ENCODE results near the gene STRN3. TPM values are rescaled to one million over a fixed set of nuclear protein-coding genes. Genes with fewer than 3 reads are reported as not detected.
"Not testable (repeated sequence)": the region's sequence is repeated elsewhere in the genome, so short reads cannot be mapped to it uniquely, and the experiment has no call there.

Gene STRN3
- total RNA-seq, 6 experiments from 2014 or later, result 19.5 to 28.0 (median 21.5) TPM

- H3K27me3 ChIP-seq, result no peaks in the 10 kb centered on the region
- intact Hi-C loops (cut with DNase I), result no loop called here
- no peak for ATAC-seq
- WGBS (ENCODE audit: insufficient coverage, low coverage, low lambda C conversion rate, missing lambda C conversion rate), result 91% methylated on average over 8 of the region's 8 CpGs
- H3K27ac ChIP-seq, result no peak overlapping the region
- H3K4me3 ChIP-seq, result no peak overlapping the region
- no peak for TF ChIP-seq POLR2A (IDR thresholded peaks at IDR 0.05)
- TF ChIP-seq CTCF (IDR thresholded peaks at IDR 0.05), result no peak
- H3K4me1 ChIP-seq, result peaks cover 0 to 6% (median 0%) of the 10 kb centered on the region in 4 donors
- no peak for DNase-seq
- no peaks in the 10 kb centered on the region for H3K9me3 ChIP-seq
- H3K36me3 ChIP-seq, result no peaks in the 10 kb centered on the region
Measured at GRCh38 chr14:31045501-31046080, 19.4 kb upstream of the STRN3 start.

- intact Hi-C loops (cut with DNase I), result no loop called here
- Histone ChIP-seq H3K4me1 (peaks cover 0 to 4% (median 2%) of the 10 kb centered on the region in 4 donors), H3K36me3 (no peaks in the 10 kb centered on the region), H3K4me3 (no peak overlapping the region), H3K9me3 (no peaks in the 10 kb centered on the region), H3K27ac (no peak overlapping the region), H3K27me3 (no peaks in the 10 kb centered on the region)
- ATAC-seq (no peak), DNase-seq (no peak)
- 88% methylated on average over 3 of the region's 3 CpGs for WGBS (ENCODE audit: insufficient coverage, low coverage, low lambda C conversion rate, missing lambda C conversion rate)
- TF ChIP-seq POLR2A (IDR thresholded peaks at IDR 0.05) (no peak), CTCF (IDR thresholded peaks at IDR 0.05) (no peak)
Measured at GRCh38 chr14:31043379-31043778, 17.2 kb upstream of the STRN3 start.

- H3K4me3 ChIP-seq; DNase-seq; intact Hi-C loops (cut with DNase I); H3K27ac ChIP-seq; H3K36me3 ChIP-seq; H3K4me1 ChIP-seq; ATAC-seq; H3K9me3 ChIP-seq; H3K27me3 ChIP-seq: not testable (repeated sequence)
- 84% methylated on average over 8 of the region's 10 CpGs for WGBS (ENCODE audit: insufficient coverage, low coverage, low lambda C conversion rate, missing lambda C conversion rate)
Measured at GRCh38 chr14:31042893-31043292, 16.7 kb upstream of the STRN3 start.

GRCh38 chr14:31042300-31042699 is 16.1 kb upstream of the STRN3 start:
- WGBS (ENCODE audit: insufficient coverage, low coverage, low lambda C conversion rate, missing lambda C conversion rate), result 100% methylated on average over 1 of the region's 1 CpG
- DNase-seq (no peak), ATAC-seq (no peak)
- peaks cover 0 to 12% (median 7%) of the 10 kb centered on the region in 4 donors for H3K4me1 ChIP-seq
- H3K36me3 ChIP-seq, result no peaks in the 10 kb centered on the region
- no peaks in the 10 kb centered on the region for H3K9me3 ChIP-seq
- intact Hi-C loops (cut with DNase I), result no loop called here
- no peak overlapping the region for H3K4me3 ChIP-seq
- no peak for TF ChIP-seq CTCF (IDR thresholded peaks at IDR 0.05)
- TF ChIP-seq POLR2A (IDR thresholded peaks at IDR 0.05), result no peak
- H3K27me3 ChIP-seq, result no peaks in the 10 kb centered on the region
- no peak overlapping the region for H3K27ac ChIP-seq

GRCh38 chr14:31038521-31039166 is 12.5 kb upstream of the STRN3 start:
- WGBS (ENCODE audit: insufficient coverage, low coverage, low lambda C conversion rate, missing lambda C conversion rate), result 38% methylated on average over 2 of the region's 3 CpGs
- ATAC-seq, result peak; percentile 12 to 70 (median 39)
- intact Hi-C loops (cut with DNase I), result no loop called here

More at GRCh38 chr14:31038521-31039166, 12.5 kb upstream of the STRN3 start:
- no peaks in the 10 kb centered on the region for H3K27me3 ChIP-seq
- peaks cover 0 to 17% (median 7%) of the 10 kb centered on the region in 4 donors for H3K4me1 ChIP-seq
- TF ChIP-seq POLR2A (IDR thresholded peaks at IDR 0.05) (no peak), CTCF (IDR thresholded peaks at IDR 0.05) (no peak)
- DNase-seq, result no peak
- no peaks in the 10 kb centered on the region for H3K9me3 ChIP-seq
- no peaks in the 10 kb centered on the region for H3K36me3 ChIP-seq
- no peak overlapping the region for H3K4me3 ChIP-seq
- peak overlapping the region in 2 of 3 donors; percentile 61 to 77 for H3K27ac ChIP-seq

Data from right lobe of liver (tissue), 6 donors.